Erythroblast (primary cell): Measurements from ENCODE around the gene TCP11L1.
A peak's percentile ranks its signal among the peaks of the same experiment; 100 is the strongest.

Experiments
- DNase-seq, 2 experiments: peaks; one replicate each; lab custom pipeline; 2025; lab: John Stamatoyannopoulos, UW
- GATA1 ChIP-seq: IDR thresholded peaks from 2 replicates; pipeline ENCODE4 v1.6.1; 2011; ENCODE audit warnings: low read depth, mild to moderate bottlenecking, control low read depth, low read length, moderate library complexity
- POLR2A ChIP-seq: IDR thresholded peaks from 2 replicates; pipeline ENCODE4 v1.6.1; 2011; ENCODE audit warnings: mild to moderate bottlenecking, low read length

TCP11L1 gene

DNA sequence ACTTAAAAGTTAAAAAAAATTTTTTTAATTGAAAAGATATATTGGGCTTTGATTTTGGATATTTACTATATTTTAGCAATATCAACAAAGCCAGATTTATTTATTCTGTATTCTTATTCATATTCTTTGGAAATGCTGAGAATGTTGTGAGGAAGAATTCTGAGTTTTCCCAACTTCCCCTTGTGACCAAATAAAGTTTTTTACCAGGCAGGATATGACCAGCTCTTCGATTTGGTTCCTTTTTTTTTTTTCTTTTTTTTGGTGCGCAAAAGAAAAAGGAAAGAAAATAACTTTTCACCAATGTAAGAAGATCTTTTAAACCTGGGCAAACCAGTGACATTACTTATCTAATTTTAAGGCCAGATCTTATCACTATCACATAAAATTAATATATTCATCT lies 12.9 kb downstream of the TCP11L1 start:
- TF ChIP-seq POLR2A = no peak
- no peak for TF ChIP-seq GATA1
- no peak for DNase-seq

DNA sequence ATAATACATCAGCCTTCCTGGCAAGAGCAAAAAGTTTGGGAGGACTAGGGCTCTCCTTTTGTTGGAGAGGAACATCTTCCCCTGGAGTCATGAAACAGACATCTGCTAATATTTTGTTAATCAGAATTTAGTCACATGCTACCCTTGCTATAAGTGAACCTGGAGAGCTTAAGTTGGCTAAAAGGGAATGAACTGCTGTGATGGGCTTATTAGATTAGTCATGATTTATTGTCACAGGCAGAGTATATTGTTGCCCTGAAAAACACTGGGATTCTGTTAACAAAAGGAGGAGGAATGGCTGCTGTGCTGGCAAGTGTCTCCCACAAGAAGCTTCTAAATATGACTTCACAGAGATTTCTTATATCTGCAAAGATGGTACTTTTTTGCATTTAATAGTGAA lies 16.0 kb downstream of the TCP11L1 start:
- no peak for DNase-seq
- TF ChIP-seq GATA1 (no peak), POLR2A (no peak)

DNA sequence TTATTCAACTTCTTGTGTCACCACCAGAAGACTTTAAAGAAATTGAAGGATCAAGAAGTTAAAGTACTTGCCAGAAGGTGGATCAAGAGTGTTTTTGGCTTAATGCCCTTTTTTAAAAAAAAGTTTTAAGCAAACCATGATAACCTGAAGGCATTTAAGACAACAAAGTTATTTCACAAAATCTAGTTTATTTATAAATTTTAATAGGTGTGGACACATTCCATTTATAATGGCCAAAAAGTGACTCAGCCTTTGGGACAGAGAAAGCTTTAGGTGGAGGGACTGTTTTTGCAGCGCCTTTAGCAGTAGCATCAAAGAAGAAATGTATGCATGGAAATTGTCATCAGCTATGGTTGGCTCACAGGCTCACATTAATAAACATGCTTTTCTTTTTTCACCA lies 17.9 kb downstream of the TCP11L1 start:
- DNase-seq = no peak
- TF ChIP-seq POLR2A (no peak), GATA1 (no peak)

DNA sequence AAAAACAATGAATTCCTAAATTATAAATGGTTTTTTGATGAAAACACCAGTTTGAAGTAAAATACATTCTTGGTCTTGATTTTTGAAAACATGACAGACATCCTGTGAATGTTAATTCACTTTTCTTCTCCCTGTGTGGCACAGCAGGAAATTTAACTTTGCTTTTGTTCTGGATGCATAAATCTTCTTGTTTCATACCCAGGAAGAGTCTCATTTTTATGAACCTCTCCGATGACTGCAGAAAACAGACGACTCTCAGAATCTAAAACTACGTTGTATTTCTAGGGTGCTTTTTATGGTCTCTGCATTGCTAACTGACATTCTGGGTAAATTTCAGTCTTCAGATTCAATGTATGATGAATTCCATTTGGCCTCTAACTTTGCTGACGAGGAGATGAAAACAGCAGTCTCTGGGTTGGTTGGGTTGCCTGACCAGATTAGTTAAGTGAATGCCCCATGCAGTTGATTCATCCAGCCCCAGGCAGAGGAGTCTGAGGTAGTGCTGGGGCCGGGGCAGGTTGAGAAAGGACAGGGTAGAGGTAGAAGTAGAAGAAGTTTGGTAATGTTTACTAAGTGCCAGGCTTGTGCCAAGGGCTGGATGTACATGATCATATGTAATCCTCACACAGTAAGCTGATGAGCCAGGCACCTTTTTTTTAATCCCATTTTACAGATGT lies 20.1 kb downstream of the TCP11L1 start:
- TF ChIP-seq GATA1 (no peak), POLR2A (no peak)
- DNase-seq = no peak

DNA sequence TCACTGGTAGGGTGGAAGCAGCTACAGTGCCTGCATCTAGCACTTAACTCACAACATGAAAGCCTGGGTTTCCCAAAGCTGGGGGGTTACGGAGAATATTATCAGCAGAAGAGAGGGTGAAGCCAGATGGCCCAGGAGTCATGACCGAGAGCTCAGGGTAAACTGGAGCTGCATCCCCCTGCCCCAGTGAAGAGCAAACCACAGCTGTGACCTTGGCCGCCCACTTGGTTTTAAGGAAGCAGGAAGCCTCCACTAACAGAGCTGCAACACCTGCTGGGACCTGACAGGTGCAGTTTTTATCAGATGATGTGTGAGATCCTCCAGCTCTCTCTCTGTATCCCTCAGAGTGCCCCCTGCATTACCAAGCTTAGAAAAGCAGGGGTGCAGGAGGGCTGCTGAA lies 20.9 kb downstream of the TCP11L1 start:
- TF ChIP-seq POLR2A = no peak
- TF ChIP-seq GATA1 = no peak
- no peak for DNase-seq

DNA sequence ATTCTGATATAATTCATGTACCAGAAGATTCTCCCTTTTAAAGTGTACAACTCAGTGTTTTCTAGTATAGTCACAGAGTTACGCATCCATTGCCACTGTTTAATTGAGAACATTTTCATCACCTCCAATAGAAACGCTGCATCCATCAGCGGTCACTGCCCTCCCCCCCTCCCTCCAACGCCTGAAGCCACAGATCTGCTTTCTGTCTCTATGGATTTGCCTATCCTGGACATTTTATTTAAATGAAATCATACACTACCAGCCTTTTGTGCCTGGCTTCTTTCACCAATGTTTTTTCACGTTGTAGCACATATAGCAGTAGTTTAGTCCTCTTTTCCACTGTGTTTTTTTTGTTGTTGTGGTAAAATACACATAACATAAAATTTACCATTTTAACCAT lies 22.8 kb downstream of the TCP11L1 start:
- TF ChIP-seq POLR2A (no peak), GATA1 (no peak)
- DNase-seq = no peak

DNA sequence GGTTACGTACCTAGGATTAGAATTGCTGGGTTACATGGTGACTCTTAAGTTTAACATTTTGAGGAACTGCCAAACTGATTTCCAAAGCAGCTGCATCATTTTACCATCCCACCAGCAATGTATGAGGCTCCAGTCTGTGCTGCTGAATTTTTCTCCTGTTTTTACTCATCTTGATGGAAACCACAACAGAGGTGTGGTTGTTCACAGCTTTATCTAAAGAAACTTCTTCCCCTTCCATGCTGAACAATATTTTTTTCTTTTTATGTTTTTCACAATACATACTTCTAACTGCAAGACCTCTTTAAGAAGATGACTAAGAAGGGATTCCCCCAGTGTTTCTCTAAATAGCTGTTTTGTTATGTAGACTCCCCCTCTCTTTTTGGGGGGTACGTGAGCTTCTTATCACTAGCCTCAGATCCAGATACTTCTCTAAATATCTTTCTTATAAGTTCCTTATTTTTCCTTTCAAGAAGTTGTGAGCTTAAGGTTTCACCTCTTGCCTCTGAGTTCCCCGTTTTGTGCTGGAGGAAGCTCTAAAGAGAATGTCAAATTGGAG lies 24.0 kb downstream of the TCP11L1 start:
- DNase-seq = peak in 1 of 2 experiments; percentile 9
- no peak for TF ChIP-seq POLR2A
- TF ChIP-seq GATA1 = no peak

DNA sequence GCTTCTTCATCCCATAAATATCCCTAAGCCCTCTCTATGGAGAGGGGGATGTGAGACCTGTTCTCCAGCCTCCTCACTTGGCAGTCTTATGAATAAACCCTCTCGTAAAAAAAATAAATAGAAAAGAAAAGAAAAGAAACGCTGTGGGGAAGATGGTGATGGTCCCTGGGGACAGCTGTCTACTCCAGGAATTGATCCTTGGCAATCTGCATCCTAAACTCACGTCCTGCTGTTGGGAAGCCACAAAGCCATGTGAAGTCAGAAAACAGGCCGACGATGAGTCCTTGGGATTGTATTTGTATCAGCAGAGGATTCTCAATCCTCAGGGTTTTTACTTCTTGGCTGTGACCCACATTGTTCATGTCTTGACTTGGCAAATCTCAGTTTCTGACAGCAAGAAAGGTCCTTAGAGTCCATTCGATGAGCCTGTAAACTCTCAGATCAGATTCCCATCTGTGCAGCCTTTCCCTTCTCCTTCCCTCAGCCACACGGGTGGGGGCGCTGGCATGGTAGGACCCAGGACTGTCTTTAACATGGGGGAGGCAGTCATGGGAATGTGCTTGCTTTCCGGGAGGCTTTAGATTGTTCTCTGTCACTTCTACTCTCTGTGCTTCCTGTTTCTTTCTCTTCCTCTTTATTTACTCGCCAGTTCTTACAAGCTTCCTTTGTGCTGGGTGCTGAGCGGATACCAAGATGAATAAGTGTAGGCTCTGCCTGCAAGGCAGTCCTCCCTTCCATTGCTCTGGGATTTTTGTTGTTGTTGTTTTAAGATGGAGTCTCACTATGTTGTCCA lies 24.9 kb downstream of the TCP11L1 start:
- DNase-seq = no peak
- TF ChIP-seq POLR2A (no peak), GATA1 (no peak)

DNA sequence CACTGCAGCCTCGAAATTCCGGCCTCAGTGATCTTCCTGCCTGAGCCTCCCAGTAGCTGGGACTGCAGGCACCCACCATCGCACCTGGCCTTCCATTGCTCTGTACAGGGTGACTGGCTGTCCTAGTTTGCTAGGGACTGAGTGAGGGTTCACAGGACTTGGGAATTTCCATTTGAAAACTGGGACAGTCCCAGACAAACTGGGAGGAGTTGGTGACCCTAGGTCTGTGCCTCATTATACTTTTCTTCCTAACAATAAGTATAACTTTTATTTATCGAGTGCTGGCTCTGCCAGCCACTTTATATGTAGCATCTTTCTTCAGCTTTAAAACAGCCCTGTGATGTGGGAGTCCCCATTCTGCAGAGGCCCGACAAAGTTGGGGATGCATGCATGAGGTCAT lies 25.5 kb downstream of the TCP11L1 start:
- DNase-seq = no peak

DNA sequence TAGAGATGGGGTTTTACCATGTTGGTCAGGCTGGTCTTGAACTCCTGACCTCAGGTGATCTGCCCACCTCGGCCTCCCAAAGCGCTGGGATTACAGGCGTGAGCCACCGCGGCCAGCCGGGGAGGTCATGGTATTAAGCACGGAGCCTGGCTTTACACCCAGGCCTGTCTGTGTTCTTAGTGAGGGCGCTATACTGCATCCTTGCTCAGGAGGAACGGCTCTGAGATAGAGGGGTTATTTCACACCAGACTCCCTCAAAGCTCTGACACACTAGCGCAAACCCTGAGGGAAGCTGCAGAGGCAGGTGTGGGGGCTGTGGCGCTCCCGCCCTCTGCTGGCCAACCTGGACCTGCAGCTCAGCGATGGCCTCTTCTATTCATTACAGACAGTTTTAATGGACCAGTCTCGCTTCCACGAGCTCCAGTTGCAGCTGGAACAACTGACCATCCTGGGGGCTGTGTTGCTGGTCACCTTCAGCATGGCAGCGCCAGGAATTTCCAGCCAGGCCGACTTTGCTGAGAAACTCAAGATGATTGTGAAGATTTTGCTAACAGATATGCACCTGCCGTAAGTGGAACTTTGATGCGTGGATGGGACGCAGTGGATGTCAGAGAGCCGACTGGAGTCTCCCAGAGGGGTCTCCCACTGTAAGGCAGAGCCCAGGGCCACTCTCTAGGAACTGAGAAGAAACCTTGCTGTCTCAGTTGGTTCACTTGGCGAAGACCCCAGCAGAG lies 26.2 kb downstream of the TCP11L1 start:
- DNase-seq = peak; percentile 68 to 80
- no peak for TF ChIP-seq GATA1
- no peak for TF ChIP-seq POLR2A

More for the DNA sequence above, 25.5 kb downstream of the TCP11L1 start:
- no peak for TF ChIP-seq POLR2A
- TF ChIP-seq GATA1 = no peak

DNA sequence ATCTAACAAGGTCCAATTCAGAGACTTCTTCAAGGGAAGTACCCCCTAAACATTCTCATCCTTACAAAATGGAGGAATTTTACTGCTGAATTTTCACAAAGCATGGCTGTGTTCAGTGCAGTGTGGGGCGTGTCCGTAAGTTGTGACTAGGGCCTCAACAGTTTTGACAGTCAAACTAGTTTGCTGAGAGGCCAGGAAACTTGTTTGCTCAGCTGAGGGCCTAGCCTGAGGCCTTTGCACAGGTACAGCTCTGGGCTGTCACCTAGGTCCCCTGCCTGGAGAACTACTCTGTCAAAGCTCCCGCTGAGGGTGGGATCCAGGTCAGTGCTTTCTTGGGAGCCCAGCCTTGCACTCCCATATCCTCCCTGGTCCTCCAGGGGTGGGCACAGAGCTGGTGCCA lies 27.9 kb downstream of the TCP11L1 start:
- DNase-seq = no peak
- TF ChIP-seq POLR2A (no peak), GATA1 (no peak)

DNA sequence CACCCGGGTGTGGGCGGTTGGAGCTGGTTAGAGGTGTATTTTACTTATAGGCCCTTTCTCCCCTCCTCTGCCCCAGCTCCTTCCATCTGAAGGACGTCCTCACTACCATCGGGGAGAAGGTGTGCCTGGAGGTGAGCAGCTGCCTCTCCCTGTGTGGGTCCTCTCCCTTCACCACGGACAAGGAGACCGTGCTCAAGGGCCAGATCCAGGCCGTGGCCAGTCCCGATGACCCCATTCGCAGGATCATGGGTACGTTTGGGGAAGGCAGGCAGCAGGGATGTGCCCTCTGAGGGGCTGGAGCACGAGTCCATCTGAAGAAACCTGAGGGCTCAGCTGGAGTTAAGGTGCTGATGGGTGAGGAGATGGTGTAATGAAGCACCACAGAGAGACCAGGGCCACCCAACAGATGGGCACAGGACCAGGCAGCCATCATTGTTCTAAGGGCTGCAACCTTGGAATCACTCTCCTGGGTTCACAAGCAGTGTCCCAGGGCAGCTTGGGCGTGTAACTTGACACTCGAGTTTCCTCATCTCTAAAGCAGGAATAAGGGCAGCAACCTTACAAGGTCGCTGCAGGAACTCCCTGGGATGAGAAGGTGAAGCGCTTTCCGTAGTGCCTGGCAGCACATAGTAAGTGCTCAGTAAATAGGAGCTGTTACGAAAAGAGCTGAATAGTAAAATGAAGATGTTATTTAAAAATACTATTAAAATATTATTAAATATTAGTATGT lies 29.4 kb downstream of the TCP11L1 start:
- TF ChIP-seq POLR2A (no peak), GATA1 (no peak)
- no peak for DNase-seq

DNA sequence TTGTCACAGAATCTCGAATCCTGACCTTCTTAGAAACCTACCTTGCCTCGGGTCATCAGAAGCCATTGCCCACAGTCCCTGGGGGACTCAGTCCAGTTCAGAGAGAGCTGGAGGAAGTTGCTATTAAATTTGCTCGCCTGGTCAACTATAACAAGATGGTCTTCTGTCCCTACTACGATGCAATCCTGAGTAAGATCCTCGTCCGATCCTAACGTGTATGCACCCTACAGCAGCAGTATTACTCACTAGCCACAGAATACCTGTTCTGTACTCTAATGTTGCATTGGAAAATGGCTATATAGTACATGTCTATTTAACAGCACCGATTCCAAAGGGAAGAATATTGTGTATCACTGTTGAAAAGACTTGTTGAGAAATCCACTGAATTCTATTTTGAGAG lies 33.1 kb downstream of the TCP11L1 start:
- no peak for DNase-seq
- no peak for TF ChIP-seq POLR2A

DNA sequence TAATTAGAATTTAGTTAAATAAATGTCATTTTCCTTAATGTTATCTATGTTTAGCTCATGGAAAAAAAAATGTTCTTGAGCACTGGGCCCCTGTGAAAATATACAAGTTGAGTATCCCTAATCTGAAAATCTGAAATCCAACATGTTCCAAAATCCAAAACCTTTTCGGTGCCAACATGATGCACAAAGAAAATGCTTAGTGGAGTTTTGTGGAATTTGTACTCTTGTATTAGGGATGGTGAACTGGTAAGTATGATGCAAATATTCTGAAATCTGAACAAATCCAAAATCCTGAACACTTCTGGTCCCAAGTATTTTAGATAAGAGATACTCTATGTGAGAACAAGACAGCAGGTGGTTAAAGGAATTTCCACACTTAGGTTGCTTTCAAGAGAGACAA lies 44.5 kb downstream of the TCP11L1 start:
- TF ChIP-seq POLR2A (no peak), GATA1 (no peak)
- no peak for DNase-seq
